HG03196 (cell line): ENCODE data around the gene CENPB.
A peak's percentile ranks its signal among the peaks of the same experiment; 100 is the strongest.
"Not testable (repeated sequence)": the region's sequence is repeated elsewhere in the genome, so short reads cannot be mapped to it uniquely, and the experiment has no call there.

Source experiments
- ATAC-seq: cut with Tn5 transposase; IDR thresholded peaks from one replicate; pipeline ENCODE4 v1.9.1; 2021; ENCODE audit not compliant: unreplicated experiment

The CENPB gene

GRCh38 chr20:3794168-3794567 lies 7.6 kb upstream of the CENPB start:
- not testable (repeated sequence) for ATAC-seq

- ATAC-seq, result not testable (repeated sequence)
Measured at GRCh38 chr20:3789201-3789600, 2.7 kb upstream of the CENPB start.

GRCh38 chr20:3788685-3789155 lies 2.2 kb upstream of the CENPB start:
- ATAC-seq, result no peak

GRCh38 chr20:3787324-3788014 lies 929 bp upstream of the CENPB start:
- no peak for ATAC-seq

- ATAC-seq, result no peak
Measured at GRCh38 chr20:3786126-3786484, 435 bp downstream of the CENPB start.

GRCh38 chr20:3785240-3786125 lies 1.1 kb downstream of the CENPB start:
- ATAC-seq, result no peak

- no peak for ATAC-seq
Measured at GRCh38 chr20:3784863-3785239, 1.7 kb downstream of the CENPB start.

GRCh38 chr20:3784216-3784853 lies 2.2 kb downstream of the CENPB start:
- ATAC-seq, result no peak

GRCh38 chr20:3783511-3784195 lies 2.9 kb downstream of the CENPB start:
- ATAC-seq, result no peak

- ATAC-seq, result no peak
Measured at GRCh38 chr20:3783068-3783489, 3.5 kb downstream of the CENPB start.

GRCh38 chr20:3782597-3782996 lies 3.9 kb downstream of the CENPB start:
- ATAC-seq, result no peak

GRCh38 chr20:3781153-3781910 lies 5.2 kb downstream of the CENPB start, which contains the start of gene SPEF1:
Gene SPEF1, minus strand, starts transcription at chr20:3781448. Its CDS starts 161 bp downstream, at chr20:3781287.
- ATAC-seq, result peak; percentile 39

GRCh38 chr20:3778976-3779375 lies 7.6 kb downstream of the CENPB start:
- no peak for ATAC-seq

GRCh38 chr20:3777716-3778629 lies 8.6 kb downstream of the CENPB start:
- ATAC-seq, result no peak

- ATAC-seq, result no peak
Measured at GRCh38 chr20:3777381-3777715, 9.2 kb downstream of the CENPB start.

- no peak for ATAC-seq
Measured at GRCh38 chr20:3775457-3776108, 11.0 kb downstream of the CENPB start.

- no peak for ATAC-seq
Measured at GRCh38 chr20:3771552-3772058, 14.9 kb downstream of the CENPB start.

- peak; percentile 35 for ATAC-seq
Measured at GRCh38 chr20:3768342-3769130, 18.0 kb downstream of the CENPB start.
